ENCODE results near the gene HDHD3.
"Not testable (repeated sequence)": the region's sequence is repeated elsewhere in the genome, so short reads cannot be mapped to it uniquely, and the experiment has no call there.

Gene HDHD3

GRCh38 chr9:113376634-113377567 is at the start of gene HDHD3:
HDHD3 (minus strand) TSS chr9:113376986; CDS start chr9:113374354, 2,632 bp downstream.
- in situ Hi-C loops (cut with HindIII; ENCODE audit: low sequenced_read_pairs) = no loop called here

GRCh38 chr9:113425072-113425471 is 48.3 kb upstream of the HDHD3 start:
- in situ Hi-C loops (cut with HindIII; ENCODE audit: low sequenced_read_pairs) = loop anchor here (5.0 to 10.0 kb wide), 3 partner anchors 100 to 227 kb away; no protein-coding TSS in a partner anchor

GRCh38 chr9:113421726-113422125 is 44.9 kb upstream of the HDHD3 start:
- in situ Hi-C loops (cut with HindIII; ENCODE audit: low sequenced_read_pairs) = loop anchor here (10.0 kb wide), 1 partner anchor 103 kb away; no protein-coding TSS in a partner anchor

- in situ Hi-C loops (cut with HindIII; ENCODE audit: low sequenced_read_pairs) = no loop called here
These were observed 40.6 kb upstream of the HDHD3 start for GRCh38 chr9:113417370-113417769.

- in situ Hi-C loops (cut with HindIII; ENCODE audit: low sequenced_read_pairs) = no loop called here
These were observed 39.4 kb upstream of the HDHD3 start for GRCh38 chr9:113416149-113416721.

GRCh38 chr9:113410207-113410864 is 33.5 kb upstream of the HDHD3 start, which contains the start of the genes C9orf43 and POLE3:
C9orf43 (plus strand) TSS chr9:113410747; CDS start chr9:113413494, 2,747 bp downstream.
POLE3 (minus strand) TSS chr9:113410675; CDS start chr9:113410293, 382 bp downstream.
- in situ Hi-C loops (cut with HindIII; ENCODE audit: low sequenced_read_pairs) = no loop called here

- in situ Hi-C loops (cut with HindIII; ENCODE audit: low sequenced_read_pairs) = no loop called here
These were observed 33.1 kb upstream of the HDHD3 start for GRCh38 chr9:113409883-113410206.

- in situ Hi-C loops (cut with HindIII; ENCODE audit: low sequenced_read_pairs) = no loop called here
These were observed 32.7 kb upstream of the HDHD3 start for GRCh38 chr9:113409481-113409880.

- in situ Hi-C loops (cut with HindIII; ENCODE audit: low sequenced_read_pairs) = not testable (repeated sequence)
These were observed 30.2 kb upstream of the HDHD3 start for GRCh38 chr9:113406873-113407511.

- in situ Hi-C loops (cut with HindIII; ENCODE audit: low sequenced_read_pairs) = not testable (repeated sequence)
These were observed 29.6 kb upstream of the HDHD3 start for GRCh38 chr9:113406353-113406752.

GRCh38 chr9:113403646-113404045 is 26.9 kb upstream of the HDHD3 start:
- in situ Hi-C loops (cut with HindIII; ENCODE audit: low sequenced_read_pairs) = no loop called here

GRCh38 chr9:113401027-113401792 is 24.4 kb upstream of the HDHD3 start, which contains the start of gene ALAD:
ALAD (minus strand) TSS chr9:113401284; CDS start chr9:113393559, 7,725 bp downstream.
- in situ Hi-C loops (cut with HindIII; ENCODE audit: low sequenced_read_pairs) = no loop called here

GRCh38 chr9:113399646-113400200 is 22.9 kb upstream of the HDHD3 start:
- in situ Hi-C loops (cut with HindIII; ENCODE audit: low sequenced_read_pairs) = no loop called here

- in situ Hi-C loops (cut with HindIII; ENCODE audit: low sequenced_read_pairs) = no loop called here
These were observed 22.0 kb upstream of the HDHD3 start for GRCh38 chr9:113398796-113399195.

- in situ Hi-C loops (cut with HindIII; ENCODE audit: low sequenced_read_pairs) = no loop called here
These were observed 20.4 kb upstream of the HDHD3 start for GRCh38 chr9:113397203-113397631.

- in situ Hi-C loops (cut with HindIII; ENCODE audit: low sequenced_read_pairs) = no loop called here
These were observed 18.4 kb upstream of the HDHD3 start for GRCh38 chr9:113395000-113395861.

- in situ Hi-C loops (cut with HindIII; ENCODE audit: low sequenced_read_pairs) = no loop called here
These were observed 16.5 kb upstream of the HDHD3 start for GRCh38 chr9:113393281-113393680.

- in situ Hi-C loops (cut with HindIII; ENCODE audit: low sequenced_read_pairs) = no loop called here
These were observed 15.1 kb upstream of the HDHD3 start for GRCh38 chr9:113391917-113392316.

All from endothelial cell of hepatic sinusoid (primary cell).